Prostate gland (tissue), 2 donors: ENCODE results near the gene TCP10L.

ENCODE experiments used
- POLR2A ChIP-seq: fragments of 450-650 bp; IDR thresholded peaks from one replicate; pipeline ENCODE4 v1.6.1; 2016; ENCODE audit warnings: antibody characterized with exemption, mild to moderate bottlenecking
- POLR2AphosphoS5 ChIP-seq: sonication (generic); formaldehyde crosslinking; IDR thresholded peaks from one replicate; pipeline ENCODE4 v1.6.1; 2017; ENCODE audit warnings: antibody characterized with exemption
- TF ChIP-seq, protein P1 (sequence below), 4 experiments: fragments of 200-600 bp in 2 of 4; fragments of 450-650 bp in 2 of 4; sonication (generic) in 2 of 4; IDR thresholded peaks; 1 replicate in 3 of 4; 2 replicates in 1 of 4; pipeline ENCODE4 v1.5.1; 2016 to 2019; ENCODE audit warnings: antibody characterized with exemption in 4 of 4, mild to moderate bottlenecking in 2 of 4, moderate library complexity in 2 of 4

DNA sequence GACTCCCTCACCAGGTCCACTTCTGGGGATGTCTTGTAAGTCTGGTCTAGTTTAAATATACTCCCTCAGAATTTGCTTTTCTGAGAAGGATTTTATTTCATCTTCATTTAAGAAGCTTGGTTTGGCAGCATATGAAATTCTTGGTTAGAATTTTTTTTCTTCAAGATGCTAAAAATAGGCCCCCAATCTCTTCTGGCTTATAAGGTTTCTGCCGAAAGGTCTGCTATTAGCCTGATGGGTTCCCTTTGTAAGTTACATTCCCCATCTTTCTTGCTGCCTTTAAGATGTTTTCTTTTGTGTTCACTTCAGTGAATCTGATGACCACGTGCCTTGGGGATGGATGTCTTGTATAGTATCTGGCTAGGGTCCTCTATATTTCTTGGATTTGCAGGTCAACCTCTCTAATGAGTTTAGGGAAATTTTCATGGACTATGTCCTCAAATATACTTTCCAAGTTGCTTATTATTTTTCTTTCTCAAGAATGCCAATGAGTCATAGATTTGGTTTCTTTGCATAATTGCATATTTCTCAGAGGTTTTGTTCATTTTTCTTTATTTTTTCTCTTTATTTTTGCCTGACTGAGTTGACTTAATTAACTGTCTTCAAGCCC is 19.4 kb downstream of the TCP10L start:
- TF ChIP-seq POLR2AphosphoS5 (no peak), POLR2A (no peak)
- TF ChIP-seq, protein P1, sequence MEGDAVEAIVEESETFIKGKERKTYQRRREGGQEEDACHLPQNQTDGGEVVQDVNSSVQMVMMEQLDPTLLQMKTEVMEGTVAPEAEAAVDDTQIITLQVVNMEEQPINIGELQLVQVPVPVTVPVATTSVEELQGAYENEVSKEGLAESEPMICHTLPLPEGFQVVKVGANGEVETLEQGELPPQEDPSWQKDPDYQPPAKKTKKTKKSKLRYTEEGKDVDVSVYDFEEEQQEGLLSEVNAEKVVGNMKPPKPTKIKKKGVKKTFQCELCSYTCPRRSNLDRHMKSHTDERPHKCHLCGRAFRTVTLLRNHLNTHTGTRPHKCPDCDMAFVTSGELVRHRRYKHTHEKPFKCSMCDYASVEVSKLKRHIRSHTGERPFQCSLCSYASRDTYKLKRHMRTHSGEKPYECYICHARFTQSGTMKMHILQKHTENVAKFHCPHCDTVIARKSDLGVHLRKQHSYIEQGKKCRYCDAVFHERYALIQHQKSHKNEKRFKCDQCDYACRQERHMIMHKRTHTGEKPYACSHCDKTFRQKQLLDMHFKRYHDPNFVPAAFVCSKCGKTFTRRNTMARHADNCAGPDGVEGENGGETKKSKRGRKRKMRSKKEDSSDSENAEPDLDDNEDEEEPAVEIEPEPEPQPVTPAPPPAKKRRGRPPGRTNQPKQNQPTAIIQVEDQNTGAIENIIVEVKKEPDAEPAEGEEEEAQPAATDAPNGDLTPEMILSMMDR (IDR thresholded peaks at IDR 0.05): no peak
